Mononuclear cell (primary cell): Measurements from ENCODE around the gene CDK11B. TPM values are rescaled to one million over a fixed set of nuclear protein-coding genes. Genes with fewer than 3 reads are reported as not detected.
"Not testable (repeated sequence)": the region's sequence is repeated elsewhere in the genome, so short reads cannot be mapped to it uniquely, and the experiment has no call there.

Experiments used
- H3K27me3 ChIP-seq: 2 replicates; pipeline ENCODE4 v1.6.0; 2011; ENCODE audit warnings: low read length, control low read depth; ENCODE audit not compliant: insufficient read depth
- H3K4me1 ChIP-seq: 2 replicates; pipeline ENCODE4 v1.5.1; 2011; ENCODE audit warnings: mild to moderate bottlenecking, low read length, control low read depth; ENCODE audit not compliant: insufficient read depth
- H3K4me3 ChIP-seq: 2 replicates; pipeline ENCODE4 v1.5.1; 2011; ENCODE audit warnings: mild to moderate bottlenecking, low read length, moderate library complexity
- H3K9me3 ChIP-seq: 2 replicates; pipeline ENCODE4 v1.5.1; 2011; ENCODE audit warnings: low read depth, mild to moderate bottlenecking, control low read depth, low read length
- total RNA-seq: library from RNA; depleted of rRNA; stranded (reverse); fragments of >200 nt; gene quantifications from one replicate; pipeline ENCODE4 v1.2.3, GENCODE V29; 2012

The CDK11B gene
- 9.3 TPM for total RNA-seq

GRCh38 chr1:1658583-1659549 is at the start of gene CDK11B:
CDK11B (minus strand) TSS chr1:1659004; CDS start chr1:1657485, 1,519 bp downstream.
- H3K4me3 ChIP-seq: peak within 1 kb of the TSS; percentile 49

GRCh38 chr1:1707897-1708296 is 49.1 kb upstream of the CDK11B start:
- not testable (repeated sequence) for H3K4me3 ChIP-seq, H3K27me3 ChIP-seq, H3K4me1 ChIP-seq, H3K9me3 ChIP-seq

More at GRCh38 chr1:1658583-1659549, at the start of gene CDK11B:
- H3K4me1 ChIP-seq: peaks cover 12% of the 10 kb centered on the region
- not testable (repeated sequence) for H3K27me3 ChIP-seq, H3K9me3 ChIP-seq

GRCh38 chr1:1707241-1707640 is 48.4 kb upstream of the CDK11B start:
- H3K4me1 ChIP-seq, H3K27me3 ChIP-seq, H3K9me3 ChIP-seq, H3K4me3 ChIP-seq: not testable (repeated sequence)

- not testable (repeated sequence) for H3K4me3 ChIP-seq, H3K4me1 ChIP-seq, H3K27me3 ChIP-seq, H3K9me3 ChIP-seq
These were observed 46.8 kb upstream of the CDK11B start for GRCh38 chr1:1705623-1706022.

GRCh38 chr1:1704284-1704957 is 45.6 kb upstream of the CDK11B start:
- not testable (repeated sequence) for H3K4me3 ChIP-seq, H3K9me3 ChIP-seq, H3K27me3 ChIP-seq, H3K4me1 ChIP-seq

GRCh38 chr1:1703796-1704195 is 45.0 kb upstream of the CDK11B start:
- H3K4me3 ChIP-seq: no peak overlapping the region
- no peaks in the 10 kb centered on the region for H3K27me3 ChIP-seq
- no peaks in the 10 kb centered on the region for H3K4me1 ChIP-seq
- no peaks in the 10 kb centered on the region for H3K9me3 ChIP-seq

GRCh38 chr1:1702506-1702905 is 43.7 kb upstream of the CDK11B start:
- H3K4me1 ChIP-seq, H3K27me3 ChIP-seq, H3K9me3 ChIP-seq, H3K4me3 ChIP-seq: not testable (repeated sequence)

GRCh38 chr1:1700557-1700956 is 41.8 kb upstream of the CDK11B start:
- not testable (repeated sequence) for H3K27me3 ChIP-seq, H3K4me3 ChIP-seq

GRCh38 chr1:1700067-1700466 is 41.3 kb upstream of the CDK11B start:
- not testable (repeated sequence) for H3K4me3 ChIP-seq

More at GRCh38 chr1:1700557-1700956, 41.8 kb upstream of the CDK11B start:
- H3K9me3 ChIP-seq, H3K4me1 ChIP-seq: not testable (repeated sequence)

GRCh38 chr1:1699061-1699460 is 40.3 kb upstream of the CDK11B start:
- not testable (repeated sequence) for H3K9me3 ChIP-seq, H3K4me1 ChIP-seq, H3K4me3 ChIP-seq, H3K27me3 ChIP-seq

More at GRCh38 chr1:1700067-1700466, 41.3 kb upstream of the CDK11B start:
- not testable (repeated sequence) for H3K4me1 ChIP-seq, H3K27me3 ChIP-seq, H3K9me3 ChIP-seq

- H3K27me3 ChIP-seq, H3K4me3 ChIP-seq, H3K9me3 ChIP-seq: not testable (repeated sequence)
- H3K4me1 ChIP-seq: peaks cover 12% of the 10 kb centered on the region
These were observed 38.8 kb upstream of the CDK11B start for GRCh38 chr1:1697358-1698183.

GRCh38 chr1:1696431-1697357 is 37.9 kb upstream of the CDK11B start:
- not testable (repeated sequence) for H3K27me3 ChIP-seq, H3K4me3 ChIP-seq, H3K9me3 ChIP-seq
- H3K4me1 ChIP-seq: peaks cover 12% of the 10 kb centered on the region

GRCh38 chr1:1692714-1693647 is 34.2 kb upstream of the CDK11B start, which contains the start of gene SLC35E2B:
SLC35E2B (minus strand) TSS chr1:1692795; CDS start chr1:1676699, 16,096 bp downstream.
- H3K27me3 ChIP-seq, H3K9me3 ChIP-seq: not testable (repeated sequence)
- Histone ChIP-seq H3K4me3 (peak within 1 kb of the TSS; percentile 46), H3K4me1 (peaks cover 12% of the 10 kb centered on the region)
